Endothelial cell (in vitro differentiated cells): Measurements from ENCODE around the gene RACGAP1. TPM values are rescaled to one million over a fixed set of nuclear protein-coding genes. Genes with fewer than 3 reads are reported as not detected.

ENCODE experiments used
- DNase-seq: peaks from one replicate; pipeline ENCODE4 v3.0.0; 2021; ENCODE audit warnings: low spot score
- H3K27ac Mint-ChIP-seq: one replicate; pipeline ENCODE4 v1.8.0; 2021; ENCODE audit warnings: mixed read lengths, inconsistent platforms; ENCODE audit not compliant: unreplicated experiment
- H3K27me3 Mint-ChIP-seq: one replicate; pipeline ENCODE4 v1.8.0; 2021; ENCODE audit warnings: mild to moderate bottlenecking, moderate library complexity, mixed read lengths, inconsistent platforms; ENCODE audit not compliant: unreplicated experiment
- H3K36me3 Mint-ChIP-seq: one replicate; pipeline ENCODE4 v1.8.0; 2021; ENCODE audit warnings: mild to moderate bottlenecking, low read depth, mixed read lengths, inconsistent platforms; ENCODE audit not compliant: unreplicated experiment
- H3K4me1 Mint-ChIP-seq: one replicate; pipeline ENCODE4 v1.8.0; 2021; ENCODE audit warnings: mild to moderate bottlenecking, mixed read lengths, inconsistent platforms; ENCODE audit not compliant: unreplicated experiment
- H3K4me3 Mint-ChIP-seq: one replicate; pipeline ENCODE4 v1.8.0; 2021; ENCODE audit warnings: mild to moderate bottlenecking, mixed read lengths, inconsistent platforms; ENCODE audit not compliant: unreplicated experiment
- H3K9me3 Mint-ChIP-seq: one replicate; pipeline ENCODE4 v1.8.0; 2021; ENCODE audit warnings: mixed read lengths, inconsistent platforms; ENCODE audit not compliant: unreplicated experiment
- total RNA-seq: library from RNA; stranded (reverse); fragmentation: NEBNext Ultra II Directional; extraction: Animal tissue kit (Norgen Biotek cat#: 25700); gene quantifications from one replicate; pipeline ENCODE4 v1.2.1, GENCODE V29; 2021; ENCODE audit not compliant: unreplicated experiment
- TF ChIP-seq, protein P1 (sequence below): fragments of 200-600 bp; sonication (generic); IDR thresholded peaks from one replicate; pipeline ENCODE4 v1.5.0; 2021; ENCODE audit warnings: antibody characterized with exemption; ENCODE audit not compliant: unreplicated experiment

RACGAP1 gene
- total RNA-seq, 1 donor from 2014 or later, result 19.5 TPM

DNA sequence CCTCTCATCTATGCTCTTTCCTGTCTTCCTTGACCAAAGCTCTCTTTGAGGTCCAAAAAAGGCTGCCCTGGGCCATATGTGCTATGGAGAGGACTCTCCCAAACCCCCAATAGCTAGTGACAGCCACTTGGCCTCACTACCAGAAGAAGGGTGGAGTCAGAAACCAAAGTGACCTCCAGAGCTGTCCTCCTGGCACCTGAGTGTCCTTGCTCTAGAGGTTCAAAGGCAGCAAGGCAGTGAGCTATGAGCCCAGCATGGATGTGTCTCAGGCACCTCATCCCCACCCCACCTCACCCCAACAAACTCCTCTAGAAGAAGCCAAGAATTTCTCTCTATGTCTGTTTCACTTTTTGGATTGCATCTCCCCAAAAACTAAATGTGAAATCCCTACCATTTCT, 67.7 kb downstream of the RACGAP1 start:
- H3K36me3 Mint-ChIP-seq, result peaks cover 7% of the 10 kb centered on the region
- no peak for DNase-seq
- TF ChIP-seq, protein P1, sequence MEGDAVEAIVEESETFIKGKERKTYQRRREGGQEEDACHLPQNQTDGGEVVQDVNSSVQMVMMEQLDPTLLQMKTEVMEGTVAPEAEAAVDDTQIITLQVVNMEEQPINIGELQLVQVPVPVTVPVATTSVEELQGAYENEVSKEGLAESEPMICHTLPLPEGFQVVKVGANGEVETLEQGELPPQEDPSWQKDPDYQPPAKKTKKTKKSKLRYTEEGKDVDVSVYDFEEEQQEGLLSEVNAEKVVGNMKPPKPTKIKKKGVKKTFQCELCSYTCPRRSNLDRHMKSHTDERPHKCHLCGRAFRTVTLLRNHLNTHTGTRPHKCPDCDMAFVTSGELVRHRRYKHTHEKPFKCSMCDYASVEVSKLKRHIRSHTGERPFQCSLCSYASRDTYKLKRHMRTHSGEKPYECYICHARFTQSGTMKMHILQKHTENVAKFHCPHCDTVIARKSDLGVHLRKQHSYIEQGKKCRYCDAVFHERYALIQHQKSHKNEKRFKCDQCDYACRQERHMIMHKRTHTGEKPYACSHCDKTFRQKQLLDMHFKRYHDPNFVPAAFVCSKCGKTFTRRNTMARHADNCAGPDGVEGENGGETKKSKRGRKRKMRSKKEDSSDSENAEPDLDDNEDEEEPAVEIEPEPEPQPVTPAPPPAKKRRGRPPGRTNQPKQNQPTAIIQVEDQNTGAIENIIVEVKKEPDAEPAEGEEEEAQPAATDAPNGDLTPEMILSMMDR, result no peak
- H3K4me1 Mint-ChIP-seq, result peaks cover 28% of the 10 kb centered on the region
- peak overlapping the region; percentile 5 for H3K27ac Mint-ChIP-seq
- no peak overlapping the region for H3K4me3 Mint-ChIP-seq
- H3K9me3 Mint-ChIP-seq, result no peaks in the 10 kb centered on the region
- H3K27me3 Mint-ChIP-seq, result peaks cover 18% of the 10 kb centered on the region

DNA sequence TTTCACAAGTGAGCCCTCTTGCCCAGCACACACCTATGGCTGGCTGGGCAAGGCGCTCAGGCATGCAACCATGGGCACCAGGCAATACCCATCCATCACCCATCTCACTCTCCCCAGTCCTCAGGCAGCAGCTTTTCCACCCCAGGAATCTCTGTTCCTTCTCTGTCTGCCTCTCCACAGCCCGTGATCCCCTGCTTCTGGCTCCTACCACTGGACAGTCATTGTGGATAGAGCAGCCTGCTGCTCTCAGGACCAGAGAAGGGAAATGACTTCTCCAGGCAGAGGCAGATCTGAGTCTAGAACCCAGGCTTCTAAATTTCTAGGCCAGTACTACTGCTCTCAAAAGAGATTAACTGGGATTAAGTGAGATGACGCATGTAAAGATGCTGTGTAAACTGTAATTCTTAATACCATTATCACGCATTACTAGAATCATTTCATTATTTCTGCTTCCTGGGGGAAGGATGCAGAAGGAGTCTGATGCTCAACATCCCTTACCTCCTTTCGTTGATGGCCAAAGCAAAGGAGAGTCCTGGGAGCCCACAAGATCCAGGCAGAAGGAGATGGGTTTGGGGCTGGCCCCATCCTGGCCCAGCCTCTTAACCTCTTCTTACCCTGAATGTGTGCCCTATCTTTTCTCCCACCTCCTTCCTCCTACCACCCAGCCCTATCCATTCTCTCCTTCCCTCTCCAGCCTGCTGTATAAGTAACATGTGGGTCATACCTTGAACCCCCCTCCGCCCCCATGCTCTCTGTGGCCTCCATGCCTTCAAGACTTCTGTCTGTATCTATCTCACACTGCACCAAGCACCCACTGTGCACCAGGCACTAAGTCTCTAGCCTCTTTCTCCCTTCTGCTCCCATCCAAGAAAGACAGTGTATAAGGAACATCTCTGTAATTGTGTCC, 68.4 kb downstream of the RACGAP1 start:
- H3K9me3 Mint-ChIP-seq, result no peaks in the 10 kb centered on the region
- peaks cover 17% of the 10 kb centered on the region for H3K27me3 Mint-ChIP-seq
- peaks cover 28% of the 10 kb centered on the region for H3K4me1 Mint-ChIP-seq
- H3K36me3 Mint-ChIP-seq, result peaks cover 7% of the 10 kb centered on the region
- TF ChIP-seq, protein P1, result no peak
- no peak overlapping the region for H3K4me3 Mint-ChIP-seq
- peak overlapping the region; percentile 5 for H3K27ac Mint-ChIP-seq
- DNase-seq, result no peak

DNA sequence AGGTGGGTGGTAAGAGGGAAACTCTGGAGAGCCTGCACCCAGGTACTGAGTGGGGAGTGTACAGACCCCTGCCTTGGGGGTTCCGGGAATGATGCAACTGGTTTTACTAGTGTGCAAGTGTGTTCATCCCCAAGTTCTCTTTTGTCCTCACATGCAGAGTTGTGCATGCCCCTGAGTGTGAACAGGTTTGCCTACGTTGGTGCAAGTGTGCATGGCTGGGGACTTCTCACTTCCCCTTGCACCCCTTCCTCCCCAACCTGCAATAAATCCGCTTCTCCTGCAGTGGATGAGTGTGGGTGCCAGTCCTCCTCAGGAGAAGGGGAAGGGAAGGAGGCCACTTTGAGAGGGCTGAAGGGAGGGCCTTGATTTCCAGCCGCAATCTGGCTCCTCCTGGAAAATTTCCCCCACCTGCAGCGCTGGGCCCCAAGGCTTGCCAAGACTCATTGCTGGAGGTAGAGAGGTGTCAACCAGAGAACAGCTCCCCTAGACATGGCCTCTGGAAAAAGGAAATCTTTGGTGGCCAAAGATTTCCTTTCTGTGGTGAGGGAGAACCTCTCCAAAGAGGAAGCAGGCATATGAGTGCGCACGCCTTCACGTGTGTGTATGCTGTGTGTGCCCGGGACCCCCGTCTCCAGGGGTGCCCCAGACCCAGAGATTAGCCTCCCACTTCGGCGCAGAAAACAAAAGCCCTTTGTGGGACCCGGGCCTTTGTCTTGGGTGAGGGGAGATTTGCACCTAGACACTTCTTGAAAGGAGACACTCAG, 69.2 kb downstream of the RACGAP1 start:
- Mint-ChIP-seq H3K4me3 (no peak overlapping the region), H3K9me3 (no peaks in the 10 kb centered on the region), H3K27me3 (peaks cover 22% of the 10 kb centered on the region), H3K27ac (no peak overlapping the region), H3K36me3 (peaks cover 7% of the 10 kb centered on the region), H3K4me1 (peaks cover 28% of the 10 kb centered on the region)
- TF ChIP-seq, protein P1, result no peak
- DNase-seq, result no peak

DNA sequence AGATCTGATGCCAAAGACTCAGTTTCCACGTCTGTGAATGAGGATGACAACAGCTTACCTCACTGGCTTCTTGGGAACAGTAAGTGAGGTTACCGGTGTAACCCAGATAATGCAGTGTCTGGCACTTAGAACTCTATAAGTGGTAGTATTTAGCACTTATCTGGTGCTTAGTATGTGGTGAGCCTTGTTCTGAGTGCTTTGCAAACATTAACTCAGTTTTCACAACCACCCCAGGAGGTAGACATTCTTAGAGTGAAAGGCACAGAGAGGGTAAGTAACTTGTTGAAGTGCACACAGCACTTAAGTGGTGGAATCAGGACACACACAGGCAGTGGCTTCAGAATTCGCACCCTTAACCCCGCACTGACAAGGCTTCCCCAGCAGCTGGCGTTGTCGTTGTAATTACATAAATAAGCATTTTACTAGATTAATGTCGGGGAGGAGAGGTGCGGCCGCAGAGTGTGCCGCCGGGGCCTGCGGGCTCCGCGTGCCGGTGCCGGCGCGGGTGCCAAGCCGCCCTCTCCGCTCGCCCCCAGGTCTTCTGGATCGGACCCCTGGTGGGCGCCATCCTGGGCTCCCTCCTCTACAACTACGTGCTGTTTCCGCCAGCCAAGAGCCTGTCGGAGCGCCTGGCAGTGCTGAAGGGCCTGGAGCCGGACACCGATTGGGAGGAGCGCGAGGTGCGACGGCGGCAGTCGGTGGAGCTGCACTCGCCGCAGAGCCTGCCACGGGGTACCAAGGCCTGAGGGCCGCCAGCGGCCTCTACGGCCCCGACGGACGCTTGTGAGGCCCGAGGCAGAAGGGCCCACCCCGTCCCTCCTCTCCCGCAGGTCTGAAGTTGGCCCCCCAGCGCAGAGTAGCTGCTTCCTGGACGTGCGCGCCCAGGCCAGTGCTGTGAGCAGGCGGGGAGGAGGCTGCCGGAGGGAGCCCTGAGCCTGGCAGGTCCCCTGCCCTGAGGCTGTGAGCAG, 70.1 kb downstream of the RACGAP1 start:
- no peaks in the 10 kb centered on the region for H3K9me3 Mint-ChIP-seq
- H3K27ac Mint-ChIP-seq, result no peak overlapping the region
- DNase-seq, result no peak
- H3K36me3 Mint-ChIP-seq, result peaks cover under 1% of the 10 kb centered on the region
- H3K27me3 Mint-ChIP-seq, result peaks cover 17% of the 10 kb centered on the region
- TF ChIP-seq, protein P1, result no peak
- H3K4me3 Mint-ChIP-seq, result no peak overlapping the region
- H3K4me1 Mint-ChIP-seq, result peaks cover 23% of the 10 kb centered on the region
